H9 (cell line): Measurements from ENCODE around the gene RNF213. TPM values are rescaled to one million over a fixed set of nuclear protein-coding genes. Genes with fewer than 3 reads are reported as not detected.

Experiments
- DNase-seq: peaks from one replicate; pipeline ENCODE4 v3.0.0-alpha.2; 2017
- H2AFZ ChIP-seq: one replicate; pipeline ENCODE4 v1.6.1; 2013; ENCODE audit warnings: mild to moderate bottlenecking, low read length, control low read depth, moderate library complexity
- H2AK5ac ChIP-seq: 2 replicates; pipeline ENCODE4 v1.6.1; 2013; ENCODE audit warnings: low read length, control low read depth, mixed read lengths; ENCODE audit not compliant: insufficient read length
- H2BK120ac ChIP-seq: one replicate; pipeline ENCODE4 v1.6.1; 2013; ENCODE audit warnings: low read depth, mild to moderate bottlenecking, low read length, control low read depth, inconsistent platforms; ENCODE audit not compliant: poor library complexity, severe bottlenecking
- H2BK12ac ChIP-seq: 2 replicates; pipeline ENCODE4 v1.6.1; 2013; ENCODE audit warnings: low read length, control low read depth, mixed read lengths, low read depth; ENCODE audit not compliant: insufficient read length
- H2BK15ac ChIP-seq: 2 replicates; pipeline ENCODE4 v1.6.1; 2013; ENCODE audit warnings: low read depth, low read length, control low read depth
- H2BK20ac ChIP-seq: one replicate; pipeline ENCODE4 v1.6.1; 2013; ENCODE audit warnings: low read depth, mild to moderate bottlenecking, low read length, control low read depth, inconsistent platforms; ENCODE audit not compliant: poor library complexity, severe bottlenecking
- H2BK5ac ChIP-seq: 2 replicates; pipeline ENCODE4 v1.6.1; 2013; ENCODE audit warnings: low read length, control low read depth, mixed read lengths; ENCODE audit not compliant: insufficient read length
- H3K14ac ChIP-seq: 2 replicates; pipeline ENCODE4 v1.6.1; 2013; ENCODE audit warnings: low read length, control low read depth; ENCODE audit not compliant: insufficient read depth
- H3K18ac ChIP-seq: 2 replicates; pipeline ENCODE4 v1.6.1; 2013; ENCODE audit warnings: low read depth, mild to moderate bottlenecking, mixed read lengths, low read length, control low read depth; ENCODE audit not compliant: insufficient read length
- H3K23ac ChIP-seq: 2 replicates; pipeline ENCODE4 v1.6.1; 2013; ENCODE audit warnings: low read length, control low read depth, mixed read lengths, low read depth; ENCODE audit not compliant: insufficient read length
- H3K23me2 ChIP-seq: 2 replicates; pipeline ENCODE4 v1.6.1; 2013; ENCODE audit warnings: low read depth, mild to moderate bottlenecking, mixed read lengths, low read length, control low read depth; ENCODE audit not compliant: insufficient read length, poor library complexity, severe bottlenecking
- H3K27ac ChIP-seq: 2 replicates; pipeline ENCODE4 v1.5.1; 2013; ENCODE audit warnings: low read length, control low read depth, mixed read lengths, low read depth; ENCODE audit not compliant: insufficient read length
- H3K27me3 ChIP-seq: 2 replicates; pipeline ENCODE4 v1.6.1; 2013; ENCODE audit warnings: low read length, control low read depth, inconsistent platforms; ENCODE audit not compliant: insufficient read depth
- H3K4ac ChIP-seq: 2 replicates; pipeline ENCODE4 v1.6.1; 2013; ENCODE audit warnings: low read depth, mild to moderate bottlenecking, control low read depth, inconsistent platforms, low read length, moderate library complexity
- H3K4me1 ChIP-seq: 2 replicates; pipeline ENCODE4 v1.6.1; 2013; ENCODE audit warnings: low read length, control low read depth, inconsistent platforms; ENCODE audit not compliant: insufficient read depth
- H3K4me2 ChIP-seq: 2 replicates; pipeline ENCODE4 v1.6.1; 2013; ENCODE audit warnings: low read length, control low read depth, mixed read lengths; ENCODE audit not compliant: insufficient read length, insufficient read depth
- H3K56ac ChIP-seq: 2 replicates; pipeline ENCODE4 v1.6.1; 2013; ENCODE audit warnings: low read depth, mild to moderate bottlenecking, mixed read lengths, low read length, control low read depth; ENCODE audit not compliant: insufficient read length
- H3K79me1 ChIP-seq: 2 replicates; pipeline ENCODE4 v1.6.1; 2013; ENCODE audit warnings: low read depth, mild to moderate bottlenecking, moderate library complexity, low read length, control low read depth, inconsistent platforms; ENCODE audit not compliant: insufficient read depth, poor library complexity, severe bottlenecking
- H3K79me2 ChIP-seq: 2 replicates; pipeline ENCODE4 v1.6.1; 2013; ENCODE audit warnings: low read length, control low read depth, inconsistent platforms; ENCODE audit not compliant: insufficient read depth
- H3K9ac ChIP-seq: 2 replicates; pipeline ENCODE4 v1.6.1; 2013; ENCODE audit warnings: low read length, control low read depth, mixed read lengths; ENCODE audit not compliant: insufficient read length; ENCODE audit errors: extremely low read depth
- H3K9me3 ChIP-seq: one replicate; pipeline ENCODE4 v1.6.1; 2013; ENCODE audit warnings: low read depth, low read length, inconsistent platforms; ENCODE audit not compliant: control insufficient read depth
- H3T11ph ChIP-seq: one replicate; pipeline ENCODE4 v1.6.1; 2013; ENCODE audit warnings: mild to moderate bottlenecking, low read length, control low read depth, inconsistent platforms
- H4K20me1 ChIP-seq: one replicate; pipeline ENCODE4 v1.6.1; 2013; ENCODE audit not compliant: control insufficient read depth, insufficient read length, insufficient read depth
- H4K5ac ChIP-seq: 2 replicates; pipeline ENCODE4 v1.6.1; 2013; ENCODE audit warnings: low read depth, mild to moderate bottlenecking, mixed read lengths, low read length, control low read depth; ENCODE audit not compliant: insufficient read length
- H4K8ac ChIP-seq: replicated peaks from 2 replicates; pipeline ENCODE4 v1.6.1; 2013; ENCODE audit warnings: low read length, control low read depth, mixed read lengths, low read depth; ENCODE audit not compliant: insufficient read length
- H4K91ac ChIP-seq: 2 replicates; pipeline ENCODE4 v1.6.1; 2013; ENCODE audit warnings: low read depth, mild to moderate bottlenecking, moderate library complexity, mixed read lengths, low read length, control low read depth; ENCODE audit not compliant: insufficient read length
- H3K27ac Mint-ChIP-seq, 3 experiments: 2 replicates in 2 of 3; 3 replicates in 1 of 3; pipeline ENCODE4 v1.8.0; 2020 to 2021; ENCODE audit warnings: mixed read lengths in 3 of 3, mild to moderate bottlenecking in 1 of 3, moderate library complexity in 1 of 3
- H3K27me3 Mint-ChIP-seq: 2 replicates; pipeline ENCODE4 v1.8.0; 2021; ENCODE audit warnings: low read depth, mild to moderate bottlenecking, moderate library complexity, mixed read lengths
- H3K36me3 Mint-ChIP-seq, 3 experiments: 2 replicates in 2 of 3; 3 replicates in 1 of 3; pipeline ENCODE4 v1.8.0; 2020 to 2021; ENCODE audit warnings: low read depth in 3 of 3, mixed read lengths in 3 of 3; ENCODE audit not compliant: insufficient read depth in 1 of 3
- H3K4me1 Mint-ChIP-seq, 2 experiments: 2 replicates each; pipeline ENCODE4 v1.8.0; 2020; ENCODE audit warnings: mixed read lengths in 2 of 2
- H3K4me3 Mint-ChIP-seq, 2 experiments: 2 replicates in 1 of 2; 3 replicates in 1 of 2; pipeline ENCODE4 v1.8.0; 2020 to 2021; ENCODE audit warnings: mild to moderate bottlenecking in 2 of 2, mixed read lengths in 2 of 2, moderate library complexity in 1 of 2
- H3K9me3 Mint-ChIP-seq, 2 experiments: 2 replicates in 1 of 2; 3 replicates in 1 of 2; pipeline ENCODE4 v1.8.0; 2020; ENCODE audit warnings: mild to moderate bottlenecking in 2 of 2, mixed read lengths in 2 of 2, moderate library complexity in 1 of 2
- WGBS: extraction: QIAGEN DNeasy Blood & Tissue Kit; methylation state at CpG from one replicate; pipeline ENCODE4 v1.1.7; 2013; ENCODE audit warnings: missing lambda C conversion rate, low lambda C conversion rate, mixed read lengths; ENCODE audit not compliant: insufficient read length; ENCODE audit errors: extremely low coverage; 5-methylcytosine and 5-hydroxymethylcytosine counted together
- total RNA-seq: library from RNA; stranded (reverse); gene quantifications from 2 replicates; pipeline ENCODE4 v1.2.1, GENCODE V29; 2021
- TF ChIP-seq, protein P1 (sequence below): fragments of 200-600 bp; sonication (generic); conservative IDR thresholded peaks from 3 replicates; pipeline ENCODE4 v1.8.0; 2021; ENCODE audit warnings: antibody characterized with exemption, mild to moderate bottlenecking

Gene RNF213
- total RNA-seq, 1 experiment from 2014 or later, result 34.3 TPM

DNA sequence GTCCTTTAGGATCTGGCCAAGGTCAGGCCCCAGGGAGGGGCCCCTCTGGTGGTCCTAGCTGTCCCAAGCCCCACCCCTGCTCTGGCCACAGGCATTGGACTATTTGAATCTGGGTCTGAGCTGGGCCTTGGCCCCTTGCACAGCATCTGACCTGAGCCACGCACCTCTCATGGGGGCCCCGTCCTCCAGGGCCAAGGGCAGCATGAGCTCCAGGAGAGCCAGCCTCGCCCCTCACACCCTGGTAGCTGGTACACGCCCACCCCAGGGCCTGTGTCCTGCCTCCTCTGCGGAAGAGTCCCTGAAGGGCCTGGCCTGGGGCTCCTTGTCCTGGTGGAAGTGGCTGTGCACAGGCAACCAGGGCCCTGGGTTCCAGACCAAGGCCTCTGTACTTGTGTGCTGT is 178.2 kb downstream of the RNF213 start:
- Histone ChIP-seq H2AK5ac (no peak overlapping the region), H3K23ac (no peak overlapping the region), H2BK120ac (no peak overlapping the region), H3K23me2 (no peaks in the 10 kb centered on the region), H3K9me3 (no peaks in the 10 kb centered on the region), H3K79me2 (no peaks in the 10 kb centered on the region), H2BK12ac (no peak overlapping the region), H4K91ac (no peak overlapping the region), H3K18ac (no peak overlapping the region), H3K14ac (no peak overlapping the region; the same call in 1 of the 2 replicates), H4K20me1 (no peaks in the 10 kb centered on the region), H4K5ac (no peak overlapping the region), H2BK20ac (no peak overlapping the region), H2BK15ac (no peak overlapping the region), H3T11ph (no peak overlapping the region), H3K9ac (no peak overlapping the region), H2AFZ (no peak overlapping the region), H3K4me1 (no peaks in the 10 kb centered on the region), H3K4me2 (no peak overlapping the region), H3K79me1 (no peaks in the 10 kb centered on the region), H3K27me3 (no peaks in the 10 kb centered on the region), H4K8ac (no peak overlapping the region), H2BK5ac (no peak overlapping the region), H3K4ac (no peak overlapping the region), H3K56ac (no peak overlapping the region), H3K27ac (no peak overlapping the region)
- peaks cover 0 to 3% of the 10 kb centered on the region in 2 experiments; a peak in 1 of 5 replicates for H3K9me3 Mint-ChIP-seq
- H3K4me3 Mint-ChIP-seq, result no peak overlapping the region
- H3K27ac Mint-ChIP-seq, result no peak overlapping the region
- WGBS, result no CpG with 5 or more reads among the region's 5 CpGs
- H3K27me3 Mint-ChIP-seq, result peaks cover 53% of the 10 kb centered on the region
- TF ChIP-seq, protein P1, sequence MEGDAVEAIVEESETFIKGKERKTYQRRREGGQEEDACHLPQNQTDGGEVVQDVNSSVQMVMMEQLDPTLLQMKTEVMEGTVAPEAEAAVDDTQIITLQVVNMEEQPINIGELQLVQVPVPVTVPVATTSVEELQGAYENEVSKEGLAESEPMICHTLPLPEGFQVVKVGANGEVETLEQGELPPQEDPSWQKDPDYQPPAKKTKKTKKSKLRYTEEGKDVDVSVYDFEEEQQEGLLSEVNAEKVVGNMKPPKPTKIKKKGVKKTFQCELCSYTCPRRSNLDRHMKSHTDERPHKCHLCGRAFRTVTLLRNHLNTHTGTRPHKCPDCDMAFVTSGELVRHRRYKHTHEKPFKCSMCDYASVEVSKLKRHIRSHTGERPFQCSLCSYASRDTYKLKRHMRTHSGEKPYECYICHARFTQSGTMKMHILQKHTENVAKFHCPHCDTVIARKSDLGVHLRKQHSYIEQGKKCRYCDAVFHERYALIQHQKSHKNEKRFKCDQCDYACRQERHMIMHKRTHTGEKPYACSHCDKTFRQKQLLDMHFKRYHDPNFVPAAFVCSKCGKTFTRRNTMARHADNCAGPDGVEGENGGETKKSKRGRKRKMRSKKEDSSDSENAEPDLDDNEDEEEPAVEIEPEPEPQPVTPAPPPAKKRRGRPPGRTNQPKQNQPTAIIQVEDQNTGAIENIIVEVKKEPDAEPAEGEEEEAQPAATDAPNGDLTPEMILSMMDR, result no peak
- no peaks in the 10 kb centered on the region for H3K36me3 Mint-ChIP-seq
- H3K4me1 Mint-ChIP-seq, result peaks cover 3 to 14% of the 10 kb centered on the region in 2 experiments
- DNase-seq, result no peak
